Measurements from ENCODE around the gene YBEY.

DNA sequence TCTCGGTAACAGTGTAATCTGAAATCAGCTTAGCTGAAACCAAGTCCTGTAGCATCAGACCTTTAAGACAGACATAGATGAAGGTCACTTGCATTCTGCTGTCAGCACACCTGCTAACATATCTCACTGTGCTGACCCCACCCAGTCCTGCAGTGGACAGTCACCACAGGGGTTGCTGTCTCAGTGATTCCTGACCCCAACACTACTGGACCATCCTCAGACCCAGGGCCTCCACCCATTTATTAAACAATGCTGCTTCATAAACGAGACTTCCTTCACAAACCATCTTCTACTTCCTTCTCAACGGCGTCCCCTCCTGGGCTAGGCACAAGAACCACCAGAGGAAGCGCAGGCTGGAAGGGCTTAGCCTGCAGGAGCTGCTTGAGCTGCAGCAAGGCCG lies 39.8 kb upstream of the YBEY start:
- TF ChIP-seq, protein P1, sequence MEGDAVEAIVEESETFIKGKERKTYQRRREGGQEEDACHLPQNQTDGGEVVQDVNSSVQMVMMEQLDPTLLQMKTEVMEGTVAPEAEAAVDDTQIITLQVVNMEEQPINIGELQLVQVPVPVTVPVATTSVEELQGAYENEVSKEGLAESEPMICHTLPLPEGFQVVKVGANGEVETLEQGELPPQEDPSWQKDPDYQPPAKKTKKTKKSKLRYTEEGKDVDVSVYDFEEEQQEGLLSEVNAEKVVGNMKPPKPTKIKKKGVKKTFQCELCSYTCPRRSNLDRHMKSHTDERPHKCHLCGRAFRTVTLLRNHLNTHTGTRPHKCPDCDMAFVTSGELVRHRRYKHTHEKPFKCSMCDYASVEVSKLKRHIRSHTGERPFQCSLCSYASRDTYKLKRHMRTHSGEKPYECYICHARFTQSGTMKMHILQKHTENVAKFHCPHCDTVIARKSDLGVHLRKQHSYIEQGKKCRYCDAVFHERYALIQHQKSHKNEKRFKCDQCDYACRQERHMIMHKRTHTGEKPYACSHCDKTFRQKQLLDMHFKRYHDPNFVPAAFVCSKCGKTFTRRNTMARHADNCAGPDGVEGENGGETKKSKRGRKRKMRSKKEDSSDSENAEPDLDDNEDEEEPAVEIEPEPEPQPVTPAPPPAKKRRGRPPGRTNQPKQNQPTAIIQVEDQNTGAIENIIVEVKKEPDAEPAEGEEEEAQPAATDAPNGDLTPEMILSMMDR (IDR thresholded peaks at IDR 0.05): no peak
- no peak for TF ChIP-seq POLR2A (IDR thresholded peaks at IDR 0.05)

Measured in esophagus squamous epithelium (tissue), 4 donors.